Smooth muscle cell (in vitro differentiated cells): ENCODE results near the gene SET. TPM values are rescaled to one million over a fixed set of nuclear protein-coding genes. Genes with fewer than 3 reads are reported as not detected.

Source experiments
- DNase-seq: peaks from one replicate; lab custom pipeline; 2025; ENCODE audit not compliant: unreplicated experiment; lab: John Stamatoyannopoulos, UW
- H2AFZ ChIP-seq: fragments of 200-600 bp; sonication (generic); 2 replicates; pipeline ENCODE4 v1.6.0; 2016; ENCODE audit warnings: antibody characterized with exemption, low read depth, mild to moderate bottlenecking
- H3F3A ChIP-seq: fragments of 200-600 bp; sonication (generic); 2 replicates; pipeline ENCODE4 v1.6.0; 2017; ENCODE audit warnings: antibody characterized with exemption, low read depth
- H3K27ac ChIP-seq: fragments of 200-600 bp; sonication (generic); 2 replicates; pipeline ENCODE4 v1.5.1; 2016; ENCODE audit warnings: low read depth, mild to moderate bottlenecking
- H3K27me3 ChIP-seq: fragments of 200-600 bp; sonication (generic); 2 replicates; pipeline ENCODE4 v1.6.1; 2016; ENCODE audit warnings: low read depth, mild to moderate bottlenecking
- H3K36me3 ChIP-seq: fragments of 200-600 bp; sonication (generic); 2 replicates; pipeline ENCODE4 v1.5.1; 2016; ENCODE audit warnings: low read depth
- H3K4me1 ChIP-seq: fragments of 200-600 bp; sonication (generic); 2 replicates; pipeline ENCODE4 v1.5.1; 2016; ENCODE audit warnings: low read depth
- H3K4me2 ChIP-seq: fragments of 200-600 bp; sonication (generic); 2 replicates; pipeline ENCODE4 v1.6.0; 2016; ENCODE audit warnings: mild to moderate bottlenecking
- H3K4me3 ChIP-seq: fragments of 200-600 bp; sonication (generic); 2 replicates; pipeline ENCODE4 v1.5.1; 2016; ENCODE audit warnings: mild to moderate bottlenecking
- H3K79me2 ChIP-seq: fragments of 200-600 bp; sonication (generic); 2 replicates; pipeline ENCODE4 v1.6.0; 2016; ENCODE audit warnings: low read depth, mild to moderate bottlenecking
- H3K9ac ChIP-seq: fragments of 200-600 bp; sonication (generic); 2 replicates; pipeline ENCODE4 v1.6.0; 2016; ENCODE audit warnings: low read depth
- H3K9me3 ChIP-seq: fragments of 200-600 bp; sonication (generic); replicated peaks from 2 replicates; pipeline ENCODE4 v1.5.1; 2016; ENCODE audit warnings: low read depth
- H4K20me1 ChIP-seq: fragments of 200-600 bp; sonication (generic); 2 replicates; pipeline ENCODE4 v1.6.0; 2016; ENCODE audit warnings: low read depth
- WGBS: methylation state at CpG from one replicate; pipeline ENCODE4 v1.1.7; 2016; ENCODE audit warnings: low lambda C conversion rate; 5-methylcytosine and 5-hydroxymethylcytosine counted together
- polyA plus RNA-seq: library from polyadenylated mRNA; unstranded; fragments of >200 nt; fragmentation: Nextera tagmentation; extraction: Ambion mirVana; gene quantifications from 2 replicates; pipeline ENCODE4 v1.2.1, GENCODE V29; 2016
- total RNA-seq: library from RNA; depleted of rRNA; stranded (reverse); fragments of >200 nt; gene quantifications from 2 replicates; pipeline ENCODE4 v1.2.3, GENCODE V29; 2014
- TF ChIP-seq, protein P1 (sequence below): fragments of 200-600 bp; sonication (generic); IDR thresholded peaks from 2 replicates; pipeline ENCODE4 v1.5.1; 2017; ENCODE audit warnings: borderline replicate concordance, mild to moderate bottlenecking, antibody characterized with exemption; ENCODE audit not compliant: insufficient read depth, poor library complexity, severe bottlenecking

The SET gene
- total and polyA plus RNA-seq, 2 experiments from 2014 or later = 162 to 262 TPM

DNA sequence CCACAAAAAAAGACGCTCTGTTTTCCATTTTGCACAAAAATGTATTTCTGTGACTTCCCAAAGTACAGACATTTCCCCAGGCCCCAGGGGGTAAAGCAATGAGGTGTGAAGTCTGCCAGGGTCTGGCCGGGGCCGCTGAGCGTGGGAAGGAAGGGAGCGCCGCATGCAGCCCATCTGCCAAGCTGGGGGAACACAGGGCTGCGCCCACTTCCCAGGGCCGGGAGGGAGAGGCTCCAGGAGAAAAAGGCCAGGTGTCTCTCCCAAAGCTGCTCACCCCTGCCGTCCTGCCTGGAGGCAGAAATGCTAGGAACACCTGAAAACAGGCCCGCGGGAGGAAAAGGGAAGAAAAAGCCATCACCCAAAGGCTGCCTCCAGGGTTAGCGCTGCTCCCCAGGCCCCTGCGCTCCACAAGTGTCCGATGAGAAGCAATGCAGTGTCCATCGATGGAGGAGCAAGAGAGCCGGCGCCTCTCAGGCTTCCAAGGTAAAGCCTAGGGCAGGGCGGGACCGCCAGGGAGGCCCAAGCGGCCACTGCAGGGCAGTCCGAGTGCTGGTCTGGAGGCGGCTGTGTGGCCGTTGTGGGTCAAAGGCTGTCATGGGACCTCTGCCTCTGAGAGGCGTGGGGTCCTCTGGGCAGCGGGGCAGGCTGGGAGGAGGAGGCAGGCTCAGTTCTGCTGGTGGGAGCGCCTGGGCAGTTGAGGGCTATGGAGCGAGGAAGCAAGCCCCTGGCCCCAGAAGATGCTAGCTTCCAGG is 40.9 kb downstream of the SET start:
- no peaks in the 10 kb centered on the region for H4K20me1 ChIP-seq
- no peak overlapping the region for H3K9ac ChIP-seq
- DNase-seq = no peak
- no peak overlapping the region for H2AFZ ChIP-seq
- TF ChIP-seq, protein P1, sequence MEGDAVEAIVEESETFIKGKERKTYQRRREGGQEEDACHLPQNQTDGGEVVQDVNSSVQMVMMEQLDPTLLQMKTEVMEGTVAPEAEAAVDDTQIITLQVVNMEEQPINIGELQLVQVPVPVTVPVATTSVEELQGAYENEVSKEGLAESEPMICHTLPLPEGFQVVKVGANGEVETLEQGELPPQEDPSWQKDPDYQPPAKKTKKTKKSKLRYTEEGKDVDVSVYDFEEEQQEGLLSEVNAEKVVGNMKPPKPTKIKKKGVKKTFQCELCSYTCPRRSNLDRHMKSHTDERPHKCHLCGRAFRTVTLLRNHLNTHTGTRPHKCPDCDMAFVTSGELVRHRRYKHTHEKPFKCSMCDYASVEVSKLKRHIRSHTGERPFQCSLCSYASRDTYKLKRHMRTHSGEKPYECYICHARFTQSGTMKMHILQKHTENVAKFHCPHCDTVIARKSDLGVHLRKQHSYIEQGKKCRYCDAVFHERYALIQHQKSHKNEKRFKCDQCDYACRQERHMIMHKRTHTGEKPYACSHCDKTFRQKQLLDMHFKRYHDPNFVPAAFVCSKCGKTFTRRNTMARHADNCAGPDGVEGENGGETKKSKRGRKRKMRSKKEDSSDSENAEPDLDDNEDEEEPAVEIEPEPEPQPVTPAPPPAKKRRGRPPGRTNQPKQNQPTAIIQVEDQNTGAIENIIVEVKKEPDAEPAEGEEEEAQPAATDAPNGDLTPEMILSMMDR = no peak
- H3K4me3 ChIP-seq = no peak overlapping the region
- H3F3A ChIP-seq = no peaks in the 10 kb centered on the region
- H3K79me2 ChIP-seq = no peaks in the 10 kb centered on the region
- 94% methylated on average over 27 of the region's 27 CpGs for WGBS
- no peak overlapping the region for H3K27ac ChIP-seq
- H3K36me3 ChIP-seq = no peaks in the 10 kb centered on the region
- H3K27me3 ChIP-seq = no peaks in the 10 kb centered on the region
- H3K4me2 ChIP-seq = no peak overlapping the region
- H3K9me3 ChIP-seq = no peaks in the 10 kb centered on the region
- no peaks in the 10 kb centered on the region for H3K4me1 ChIP-seq

DNA sequence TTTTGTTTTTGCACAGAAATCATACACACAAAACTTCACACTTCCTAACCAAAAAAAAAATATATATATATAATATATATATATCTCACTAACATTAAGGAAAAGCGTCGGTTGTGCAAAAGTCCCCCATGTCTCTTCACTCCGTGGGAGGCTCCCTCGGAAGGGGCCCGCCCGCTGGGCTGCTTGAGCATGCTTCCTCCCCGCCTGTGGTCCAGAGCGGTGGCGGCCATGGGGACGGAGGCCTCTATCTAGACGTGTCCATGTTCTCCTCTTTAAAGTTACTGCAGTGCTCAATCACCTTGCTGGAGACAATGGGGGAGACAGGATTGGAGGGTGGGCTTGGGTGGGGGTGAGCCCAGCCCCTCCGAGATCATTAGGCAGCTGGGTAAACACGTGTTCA is 42.1 kb downstream of the SET start:
- WGBS = 94% methylated on average over 13 of the region's 13 CpGs

DNA sequence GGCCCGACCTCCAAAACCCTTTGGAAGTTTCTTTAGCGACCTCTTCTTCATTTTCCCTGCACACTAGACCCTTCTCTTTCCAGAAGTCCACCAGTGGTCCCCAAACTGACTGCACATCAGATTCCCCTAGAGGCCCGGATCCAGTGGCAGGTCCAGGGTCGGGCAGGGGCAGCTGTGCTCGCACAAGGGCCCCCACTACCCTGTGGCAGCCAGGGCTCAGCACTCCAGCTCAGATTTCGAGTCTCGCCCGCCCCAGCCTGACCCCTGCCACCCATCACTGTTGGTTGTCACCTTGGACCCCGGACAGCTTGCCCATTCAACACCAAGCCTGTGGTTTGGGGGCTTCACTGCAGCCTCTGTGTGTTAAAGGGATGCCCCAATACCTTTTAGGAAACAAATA is 42.7 kb downstream of the SET start:
- Histone ChIP-seq H2AFZ (no peak overlapping the region), H3K4me2 (no peak overlapping the region), H3K4me1 (no peaks in the 10 kb centered on the region), H3K9me3 (no peaks in the 10 kb centered on the region), H3K27me3 (no peaks in the 10 kb centered on the region), H3K36me3 (no peaks in the 10 kb centered on the region), H3K79me2 (no peaks in the 10 kb centered on the region), H3K4me3 (no peak overlapping the region), H3F3A (no peaks in the 10 kb centered on the region), H3K27ac (no peak overlapping the region), H3K9ac (no peak overlapping the region), H4K20me1 (no peaks in the 10 kb centered on the region)
- no peak for DNase-seq
- 87% methylated on average over 9 of the region's 9 CpGs for WGBS
- TF ChIP-seq, protein P1 = no peak

More for the DNA sequence above, 42.1 kb downstream of the SET start:
- no peak overlapping the region for H2AFZ ChIP-seq
- H3F3A ChIP-seq = no peaks in the 10 kb centered on the region
- TF ChIP-seq, protein P1 = no peak
- no peak overlapping the region for H3K4me3 ChIP-seq
- no peak overlapping the region for H3K9ac ChIP-seq
- no peak overlapping the region for H3K27ac ChIP-seq
- H3K9me3 ChIP-seq = no peaks in the 10 kb centered on the region
- H3K27me3 ChIP-seq = no peaks in the 10 kb centered on the region
- H3K79me2 ChIP-seq = no peaks in the 10 kb centered on the region
- no peaks in the 10 kb centered on the region for H3K4me1 ChIP-seq
- H3K36me3 ChIP-seq = no peaks in the 10 kb centered on the region
- no peaks in the 10 kb centered on the region for H4K20me1 ChIP-seq
- no peak for DNase-seq
- H3K4me2 ChIP-seq = no peak overlapping the region

DNA sequence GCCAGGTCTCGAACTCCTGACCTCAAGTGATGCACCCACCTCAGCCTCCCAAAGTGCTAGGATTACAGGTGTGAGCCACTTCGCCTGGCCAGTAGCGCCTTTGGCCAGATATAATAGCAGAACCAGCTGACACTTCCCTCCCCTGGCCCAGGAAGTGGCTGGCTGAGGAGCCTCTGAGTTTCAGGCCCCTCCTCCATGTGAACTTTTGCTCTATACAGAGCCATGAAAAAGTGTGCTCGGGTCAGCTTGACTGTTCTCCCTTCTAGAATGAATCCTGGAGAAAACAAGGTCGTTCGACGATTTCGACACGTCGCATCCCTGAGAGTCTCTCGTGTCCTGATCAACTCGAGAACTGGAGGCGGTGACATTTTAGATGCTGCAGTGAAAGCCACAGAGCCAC is 43.6 kb downstream of the SET start:
- TF ChIP-seq, protein P1 = no peak
- 96% methylated on average over 13 of the region's 13 CpGs for WGBS
- Histone ChIP-seq H3K79me2 (no peaks in the 10 kb centered on the region), H3K27ac (no peak overlapping the region), H3K4me3 (no peak overlapping the region), H2AFZ (no peak overlapping the region), H3K9ac (no peak overlapping the region), H3K4me1 (no peaks in the 10 kb centered on the region), H3K9me3 (no peaks in the 10 kb centered on the region), H3K27me3 (no peaks in the 10 kb centered on the region), H4K20me1 (no peaks in the 10 kb centered on the region), H3F3A (no peaks in the 10 kb centered on the region), H3K4me2 (no peak overlapping the region), H3K36me3 (no peaks in the 10 kb centered on the region)
- DNase-seq = no peak
